ENCODE measurements around the gene SOX15. TPM values are rescaled to one million over a fixed set of nuclear protein-coding genes. Genes with fewer than 3 reads are reported as not detected.

The SOX15 gene
- total and polyA plus RNA-seq, 2 of the 13 experiments (the other 11 are each of a cell fraction or from before 2014, with no cell fraction given): 0.07 to 0.18 TPM

GRCh38 chr17:7572588-7573323 is 17.1 kb downstream of the SOX15 start (continued):
- TF ChIP-seq NFRKB (IDR thresholded peaks at IDR 0.05) (no peak), MYNN (CRISPR knock-in tag; IDR thresholded peaks at IDR 0.05; ENCODE audit: low read depth) (0 out of 2 replicates have a peak, but pooled peaks have one; percentile 77), ZNF75D (CRISPR knock-in tag; IDR thresholded peaks at IDR 0.05; ENCODE audit: borderline replicate concordance) (0 out of 2 replicates have a peak, but pooled peaks have one; percentile 53), ZXDC (CRISPR knock-in tag; IDR thresholded peaks at IDR 0.05) (no peak), SMARCE1 (IDR thresholded peaks at IDR 0.05; ENCODE audit: borderline replicate concordance) (no peak), TRAFD1 (CRISPR knock-in tag; IDR thresholded peaks at IDR 0.05; ENCODE audit: borderline replicate concordance) (no peak), NFIC (IDR thresholded peaks at IDR 0.05; ENCODE audit: low read length) (0 out of 2 replicates have a peak, but pooled peaks have one; percentile 24), EP300 (IDR thresholded peaks at IDR 0.05; ENCODE audit: low read depth in 2 of 2, low read length in 2 of 2) (no peak), EP300 (CRISPR knock-in tag; IDR thresholded peaks at IDR 0.05; ENCODE audit: borderline replicate concordance) (no peak), PAXIP1 (CRISPR knock-in tag; conservative IDR thresholded peaks at IDR 0.05) (peak; percentile 6; the same call in 1 of the 2 replicates), FOSL2 (CRISPR knock-in tag; IDR thresholded peaks at IDR 0.05) (no peak), ZNF281 (CRISPR knock-in tag; IDR thresholded peaks at IDR 0.05; ENCODE audit: borderline replicate concordance) (0 out of 2 replicates have a peak, but pooled peaks have one; percentile 44), MAFG (CRISPR knock-in tag; IDR thresholded peaks at IDR 0.05) (no peak), ZNF775 (CRISPR knock-in tag; IDR thresholded peaks at IDR 0.05; ENCODE audit: borderline replicate concordance) (no peak), ZNF672 (CRISPR knock-in tag; IDR thresholded peaks at IDR 0.05) (peak; percentile 61; the same call in 1 of the 2 replicates), KLF13 (CRISPR knock-in tag; IDR thresholded peaks at IDR 0.05) (no peak)

Measured in HepG2 (cell line).